HEK293T (cell line): ENCODE measurements around the gene PTTG1IP.

ENCODE experiments used
- CTBP1 ChIP-seq: fragments of 450-650 bp; IDR thresholded peaks from 2 replicates; pipeline ENCODE4 v1.6.1; 2016; ENCODE audit warnings: borderline replicate concordance
- ELF4 ChIP-seq: fragments of 450-650 bp; IDR thresholded peaks from 2 replicates; pipeline ENCODE4 v1.6.1; 2017; ENCODE audit warnings: antibody characterized with exemption
- FOXM1 ChIP-seq: fragments of 450-650 bp; IDR thresholded peaks from 2 replicates; pipeline ENCODE4 v1.6.1; 2017; ENCODE audit warnings: mild to moderate bottlenecking, borderline replicate concordance
- HDGF ChIP-seq: fragments of 450-650 bp; IDR thresholded peaks from 2 replicates; pipeline ENCODE4 v1.6.1; 2017; ENCODE audit warnings: antibody characterized with exemption, borderline replicate concordance
- L3MBTL2 ChIP-seq: fragments of 450-650 bp; conservative IDR thresholded peaks from 2 replicates; pipeline ENCODE4 v1.6.1; 2016; ENCODE audit warnings: mild to moderate bottlenecking
- NFRKB ChIP-seq: fragments of 450-650 bp; IDR thresholded peaks from 2 replicates; pipeline ENCODE4 v1.6.1; 2016; ENCODE audit warnings: mild to moderate bottlenecking, moderate library complexity
- SP1 ChIP-seq: fragments of 450-650 bp; IDR thresholded peaks from 2 replicates; pipeline ENCODE4 v1.6.1; 2017
- SUZ12 ChIP-seq: fragments of 450-650 bp; IDR thresholded peaks from 2 replicates; pipeline ENCODE4 v1.6.1; 2016; ENCODE audit warnings: mild to moderate bottlenecking
- TARDBP ChIP-seq: fragments of 450-650 bp; IDR thresholded peaks from 2 replicates; pipeline ENCODE4 v1.6.1; 2016
- TF ChIP-seq, protein P1 (sequence below): fragments of 450-650 bp; IDR thresholded peaks from 2 replicates; pipeline ENCODE4 v1.6.1; 2016

DNA sequence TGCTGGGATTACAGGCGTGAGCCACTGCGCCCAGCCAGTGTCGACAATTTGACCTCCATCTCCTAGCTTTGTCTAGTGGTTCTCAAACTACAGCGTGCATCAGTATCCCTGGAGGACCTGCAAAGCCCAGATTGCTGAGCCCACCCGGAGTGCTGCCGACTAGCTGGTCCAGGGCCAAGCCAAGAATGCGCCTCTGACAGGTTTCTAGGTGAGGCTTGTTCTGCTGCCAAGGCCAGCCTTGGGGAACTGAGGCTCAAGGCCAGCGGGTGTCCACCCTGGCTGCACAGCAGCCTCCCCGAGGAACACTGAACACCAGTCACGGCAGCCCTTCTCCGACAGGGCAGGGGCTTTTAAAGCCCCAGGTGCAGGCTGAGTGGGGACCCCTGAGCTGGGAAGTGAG is 9.8 kb upstream of the PTTG1IP start:
- no peak for TF ChIP-seq SUZ12
- no peak for TF ChIP-seq SP1
- no peak for TF ChIP-seq HDGF
- TF ChIP-seq L3MBTL2, result no peak
- no peak for TF ChIP-seq FOXM1
- TF ChIP-seq NFRKB, result no peak
- no peak for TF ChIP-seq ELF4
- TF ChIP-seq, protein P1, sequence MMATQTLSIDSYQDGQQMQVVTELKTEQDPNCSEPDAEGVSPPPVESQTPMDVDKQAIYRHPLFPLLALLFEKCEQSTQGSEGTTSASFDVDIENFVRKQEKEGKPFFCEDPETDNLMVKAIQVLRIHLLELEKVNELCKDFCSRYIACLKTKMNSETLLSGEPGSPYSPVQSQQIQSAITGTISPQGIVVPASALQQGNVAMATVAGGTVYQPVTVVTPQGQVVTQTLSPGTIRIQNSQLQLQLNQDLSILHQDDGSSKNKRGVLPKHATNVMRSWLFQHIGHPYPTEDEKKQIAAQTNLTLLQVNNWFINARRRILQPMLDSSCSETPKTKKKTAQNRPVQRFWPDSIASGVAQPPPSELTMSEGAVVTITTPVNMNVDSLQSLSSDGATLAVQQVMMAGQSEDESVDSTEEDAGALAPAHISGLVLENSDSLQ, result no peak
- TF ChIP-seq CTBP1, result no peak
- no peak for TF ChIP-seq TARDBP
